Stomach (tissue), 4 donors: ENCODE results near the gene SND1.

Source experiments
- CTCF ChIP-seq, 7 experiments: fragments of 450-650 bp in 4 of 7; fragments of 200-600 bp in 3 of 7; sonication (generic) in 3 of 7; IDR thresholded peaks; one replicate each; pipeline ENCODE4 v1.5.1; 2016 to 2019; ENCODE audit warnings: antibody characterized with exemption in 7 of 7, control low read depth in 2 of 7, mild to moderate bottlenecking in 1 of 7
- EP300 ChIP-seq: sonication (generic); formaldehyde crosslinking; IDR thresholded peaks from one replicate; pipeline ENCODE4 v1.6.1; 2017; ENCODE audit warnings: antibody characterized with exemption
- POLR2A ChIP-seq, 4 donors: fragments of 450-650 bp; IDR thresholded peaks; one replicate each; pipeline ENCODE4 v1.6.1; 2016; ENCODE audit warnings: antibody characterized with exemption in 4 of 4, control low read depth in 2 of 4, mild to moderate bottlenecking in 1 of 4, moderate library complexity in 1 of 4
- POLR2AphosphoS5 ChIP-seq, 3 donors: sonication (generic); formaldehyde crosslinking; IDR thresholded peaks; one replicate each; pipeline ENCODE4 v1.6.1; 2016; ENCODE audit warnings: antibody characterized with exemption in 3 of 3

- TF ChIP-seq POLR2A (IDR thresholded peaks at IDR 0.05) (no peak), CTCF (IDR thresholded peaks at IDR 0.05) (no peak), EP300 (no peak), POLR2AphosphoS5 (IDR thresholded peaks at IDR 0.05) (no peak)
These were observed 99.8 kb downstream of the SND1 start for GRCh38 chr7:127751490-127752448.
